SK-N-SH treated with all-trans-retinoic acid at 6 μM for 48 hours (cell line): Measurements from ENCODE around the gene WT1.
A peak's percentile ranks its signal among the peaks of the same experiment; 100 is the strongest.

Experiments
- ATAC-seq: fragments of 200-7000 bp; cut with Tn5 transposase; 3 replicates; pipeline ENCODE4 v1.9.1; 2020; ENCODE audit warnings: mild to moderate bottlenecking, moderate library complexity
- ARNTL ChIP-seq: fragments of 450-650 bp; formaldehyde crosslinking; IDR thresholded peaks from 2 replicates; pipeline ENCODE4 v1.5.0; 2020; ENCODE audit warnings: low read depth, mild to moderate bottlenecking, moderate library complexity, borderline replicate concordance
- BACH2 ChIP-seq: fragments of 250-450 bp; sonication (Bioruptor Pico); IDR thresholded peaks from 2 replicates; pipeline ENCODE4 v1.9.0; 2021; ENCODE audit warnings: mild to moderate bottlenecking, borderline replicate concordance
- CSDC2 ChIP-seq: fragments of 250-450 bp; sonication (Bioruptor Pico); IDR thresholded peaks from 2 replicates; pipeline ENCODE4 v1.5.0; 2020; ENCODE audit warnings: mild to moderate bottlenecking, moderate library complexity
- ESRRG ChIP-seq: fragments of 250-450 bp; sonication (Bioruptor Pico); IDR thresholded peaks from 2 replicates; pipeline ENCODE4 v1.6.1; 2021; ENCODE audit warnings: mild to moderate bottlenecking
- GLIS3 ChIP-seq: fragments of 250-450 bp; sonication (Bioruptor Pico); IDR thresholded peaks from 2 replicates; pipeline ENCODE4 v1.5.0; 2020; ENCODE audit warnings: mild to moderate bottlenecking, moderate library complexity
- ISL1 ChIP-seq: fragments of 250-450 bp; sonication (Bioruptor Pico); IDR thresholded peaks from 2 replicates; pipeline ENCODE4 v2.1.2; 2022; ENCODE audit warnings: mild to moderate bottlenecking, moderate library complexity
- OSR1 ChIP-seq: fragments of 250-450 bp; sonication (Bioruptor Pico); IDR thresholded peaks from 2 replicates; pipeline ENCODE4 v1.8.0; 2022; ENCODE audit warnings: moderate library complexity, mild to moderate bottlenecking, inconsistent platforms
- PPARA ChIP-seq: fragments of 250-450 bp; sonication (Bioruptor Pico); IDR thresholded peaks from 2 replicates; pipeline ENCODE4 v1.5.0; 2020; ENCODE audit warnings: mild to moderate bottlenecking, borderline replicate concordance
- RARB ChIP-seq: fragments of 250-450 bp; sonication (Bioruptor Pico); IDR thresholded peaks from 2 replicates; pipeline ENCODE4 v1.8.0; 2021; ENCODE audit warnings: mild to moderate bottlenecking, moderate library complexity
- SNAI2 ChIP-seq: fragments of 250-450 bp; sonication (Bioruptor Pico); IDR thresholded peaks from 2 replicates; pipeline ENCODE4 v1.5.0; 2020; ENCODE audit warnings: mild to moderate bottlenecking, moderate library complexity
- TOX ChIP-seq: fragments of 250-450 bp; sonication (Bioruptor Pico); IDR thresholded peaks from 2 replicates; pipeline ENCODE4 v1.8.0; 2021; ENCODE audit warnings: mild to moderate bottlenecking, moderate library complexity, borderline replicate concordance
- ZC3H10 ChIP-seq: fragments of 250-450 bp; sonication (Bioruptor Pico); IDR thresholded peaks from 2 replicates; pipeline ENCODE4 v1.5.1; 2021; ENCODE audit warnings: mild to moderate bottlenecking, moderate library complexity
- ZFP3 ChIP-seq: fragments of 250-450 bp; sonication (Bioruptor Pico); IDR thresholded peaks from 2 replicates; pipeline ENCODE4 v1.5.0; 2020; ENCODE audit warnings: mild to moderate bottlenecking, moderate library complexity
- ZFP30 ChIP-seq: fragments of 450-650 bp; formaldehyde crosslinking; IDR thresholded peaks from 2 replicates; pipeline ENCODE4 v1.5.0; 2022; ENCODE audit warnings: mild to moderate bottlenecking, moderate library complexity
- ZNF565 ChIP-seq: fragments of 450-650 bp; formaldehyde crosslinking; conservative IDR thresholded peaks from 2 replicates; pipeline ENCODE4 v1.5.0; 2020; ENCODE audit warnings: low read depth, mild to moderate bottlenecking, moderate library complexity
- ZNF70 ChIP-seq: fragments of 450-650 bp; formaldehyde crosslinking; IDR thresholded peaks from 2 replicates; pipeline ENCODE4 v1.5.0; 2020; ENCODE audit warnings: mild to moderate bottlenecking, moderate library complexity
- ZNF8 ChIP-seq: fragments of 450-650 bp; formaldehyde crosslinking; IDR thresholded peaks from 2 replicates; pipeline ENCODE4 v1.5.0; 2020; ENCODE audit warnings: mild to moderate bottlenecking, moderate library complexity
- TF ChIP-seq, protein P1 (sequence below): fragments of 250-450 bp; sonication (Bioruptor Pico); IDR thresholded peaks from 2 replicates; pipeline ENCODE4 v1.8.0; 2021; ENCODE audit warnings: low read depth, mild to moderate bottlenecking, moderate library complexity, borderline replicate concordance
- TF ChIP-seq, protein P2 (sequence below): fragments of 250-450 bp; sonication (Bioruptor Pico); IDR thresholded peaks from 2 replicates; pipeline ENCODE4 v1.5.1; 2021; ENCODE audit warnings: mild to moderate bottlenecking, moderate library complexity
- TF ChIP-seq, protein P3 (sequence below): fragments of 250-450 bp; sonication (Bioruptor Pico); IDR thresholded peaks from 2 replicates; pipeline ENCODE4 v1.5.1; 2020; ENCODE audit warnings: low read depth, mild to moderate bottlenecking, moderate library complexity
- TF ChIP-seq, protein P4 (sequence below): fragments of 250-450 bp; sonication (Bioruptor Pico); IDR thresholded peaks from 2 replicates; pipeline ENCODE4 v1.5.0; 2020; ENCODE audit warnings: mild to moderate bottlenecking, moderate library complexity
- TF ChIP-seq, protein P5 (sequence below): fragments of 250-450 bp; sonication (Bioruptor Pico); IDR thresholded peaks from 2 replicates; pipeline ENCODE4 v1.8.0; 2020; ENCODE audit warnings: mild to moderate bottlenecking, moderate library complexity, borderline replicate concordance

WT1 gene

DNA sequence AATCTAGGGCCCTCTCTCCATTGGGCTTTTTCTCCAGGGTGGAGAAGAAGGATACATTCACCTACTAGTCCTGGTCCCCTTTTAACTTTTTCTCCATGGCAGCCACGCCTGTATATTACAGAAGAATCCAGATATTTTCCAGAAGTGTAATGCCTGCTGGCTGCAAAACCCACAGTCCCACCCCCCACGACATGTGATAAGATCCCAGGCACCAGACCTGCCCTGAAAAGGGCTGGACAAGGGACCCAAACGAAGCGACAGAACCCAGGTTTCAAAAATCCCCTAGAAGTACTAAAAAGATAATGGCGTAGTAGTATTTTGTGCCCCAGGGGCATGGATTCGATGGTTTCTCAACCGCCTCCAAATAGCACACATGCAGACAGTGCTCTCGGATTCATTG is 2.8 kb downstream of the WT1 start:
- no peak for ATAC-seq
- no peak for TF ChIP-seq ARNTL (CRISPR knock-in tag)
- TF ChIP-seq GLIS3 (CRISPR knock-in tag): no peak
- TF ChIP-seq PPARA (CRISPR knock-in tag): no peak
- TF ChIP-seq ZFP30: no peak
- no peak for TF ChIP-seq CSDC2 (CRISPR knock-in tag)
- TF ChIP-seq ESRRG (CRISPR knock-in tag): no peak
- no peak for TF ChIP-seq ZNF70 (CRISPR knock-in tag)

DNA sequence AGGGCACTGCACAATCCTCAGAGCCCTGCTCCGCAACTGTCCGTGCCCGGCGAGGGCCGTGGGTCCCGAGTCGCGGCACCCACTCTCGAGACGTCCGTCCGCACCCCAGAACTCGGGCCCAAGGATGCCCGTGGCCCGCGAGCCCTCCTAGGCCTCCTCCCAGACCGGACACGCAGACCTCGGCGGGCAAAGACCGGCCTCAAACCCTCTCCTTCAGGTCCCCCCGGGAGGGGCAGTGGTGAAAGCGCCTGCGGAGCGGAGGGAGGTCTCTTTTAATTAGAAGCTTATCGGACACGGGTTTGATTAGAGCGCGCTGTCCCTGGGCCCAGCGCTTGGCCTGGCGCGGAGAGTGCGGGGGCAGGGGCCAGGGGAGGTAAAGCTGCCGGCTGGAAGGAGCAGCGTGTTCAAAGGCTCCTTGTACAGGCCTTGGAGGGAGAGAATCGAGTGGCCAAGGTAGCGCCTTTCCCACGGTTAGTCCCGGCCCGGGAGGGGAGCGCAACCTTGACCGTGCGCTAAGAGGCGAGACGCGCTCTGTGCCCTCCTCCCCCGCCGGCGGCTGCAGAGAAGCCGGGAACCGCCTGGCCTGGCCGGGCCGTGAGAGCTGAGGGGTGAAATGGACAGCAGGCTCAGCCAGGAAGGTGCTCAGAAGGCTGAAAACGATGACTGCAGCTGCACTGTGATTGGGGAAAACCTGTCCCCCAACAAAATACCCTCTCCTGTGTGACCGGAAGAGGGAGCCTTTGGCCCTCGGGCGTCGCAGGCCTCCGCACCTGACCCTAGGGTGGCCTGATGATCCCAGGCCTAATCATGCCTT is 4.6 kb downstream of the WT1 start:
- ATAC-seq: peak; percentile 16
- no peak for TF ChIP-seq ZFP30
- TF ChIP-seq ZNF70 (CRISPR knock-in tag): no peak
- no peak for TF ChIP-seq ZNF565 (CRISPR knock-in tag)
- TF ChIP-seq CSDC2 (CRISPR knock-in tag): no peak
- TF ChIP-seq, protein P1, sequence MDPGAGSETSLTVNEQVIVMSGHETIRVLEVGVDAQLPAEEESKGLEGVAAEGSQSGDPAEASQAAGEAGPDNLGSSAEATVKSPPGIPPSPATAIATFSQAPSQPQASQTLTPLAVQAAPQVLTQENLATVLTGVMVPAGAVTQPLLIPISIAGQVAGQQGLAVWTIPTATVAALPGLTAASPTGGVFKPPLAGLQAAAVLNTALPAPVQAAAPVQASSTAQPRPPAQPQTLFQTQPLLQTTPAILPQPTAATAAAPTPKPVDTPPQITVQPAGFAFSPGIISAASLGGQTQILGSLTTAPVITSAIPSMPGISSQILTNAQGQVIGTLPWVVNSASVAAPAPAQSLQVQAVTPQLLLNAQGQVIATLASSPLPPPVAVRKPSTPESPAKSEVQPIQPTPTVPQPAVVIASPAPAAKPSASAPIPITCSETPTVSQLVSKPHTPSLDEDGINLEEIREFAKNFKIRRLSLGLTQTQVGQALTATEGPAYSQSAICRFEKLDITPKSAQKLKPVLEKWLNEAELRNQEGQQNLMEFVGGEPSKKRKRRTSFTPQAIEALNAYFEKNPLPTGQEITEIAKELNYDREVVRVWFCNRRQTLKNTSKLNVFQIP (CRISPR knock-in tag): no peak
- TF ChIP-seq GLIS3 (CRISPR knock-in tag): no peak
- TF ChIP-seq ARNTL (CRISPR knock-in tag): no peak
- no peak for TF ChIP-seq RARB
- TF ChIP-seq TOX (CRISPR knock-in tag): no peak

DNA sequence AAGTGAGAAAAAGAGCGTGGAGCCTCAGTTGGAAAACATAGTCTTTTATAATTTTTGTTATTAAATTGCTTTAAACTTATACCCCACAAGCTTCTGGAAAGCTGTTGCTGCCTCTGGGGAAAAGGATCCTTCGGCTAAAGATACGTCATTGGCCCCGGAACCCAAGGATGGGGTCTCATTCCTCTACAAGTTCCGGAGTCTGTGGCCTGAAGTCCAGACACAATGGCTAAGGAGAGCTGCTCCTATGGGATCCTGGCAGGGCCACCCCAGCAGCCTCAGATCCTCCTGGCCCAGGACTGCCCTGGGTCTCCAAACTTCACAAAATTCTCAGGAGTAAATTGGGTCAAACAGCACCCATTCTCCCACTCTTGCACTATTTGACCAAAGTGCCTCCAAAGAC is 5.9 kb downstream of the WT1 start:
- TF ChIP-seq ISL1 (CRISPR knock-in tag) (no peak), ZFP3 (CRISPR knock-in tag) (no peak), BACH2 (CRISPR knock-in tag) (no peak), OSR1 (CRISPR knock-in tag) (no peak)
- TF ChIP-seq, protein P2, sequence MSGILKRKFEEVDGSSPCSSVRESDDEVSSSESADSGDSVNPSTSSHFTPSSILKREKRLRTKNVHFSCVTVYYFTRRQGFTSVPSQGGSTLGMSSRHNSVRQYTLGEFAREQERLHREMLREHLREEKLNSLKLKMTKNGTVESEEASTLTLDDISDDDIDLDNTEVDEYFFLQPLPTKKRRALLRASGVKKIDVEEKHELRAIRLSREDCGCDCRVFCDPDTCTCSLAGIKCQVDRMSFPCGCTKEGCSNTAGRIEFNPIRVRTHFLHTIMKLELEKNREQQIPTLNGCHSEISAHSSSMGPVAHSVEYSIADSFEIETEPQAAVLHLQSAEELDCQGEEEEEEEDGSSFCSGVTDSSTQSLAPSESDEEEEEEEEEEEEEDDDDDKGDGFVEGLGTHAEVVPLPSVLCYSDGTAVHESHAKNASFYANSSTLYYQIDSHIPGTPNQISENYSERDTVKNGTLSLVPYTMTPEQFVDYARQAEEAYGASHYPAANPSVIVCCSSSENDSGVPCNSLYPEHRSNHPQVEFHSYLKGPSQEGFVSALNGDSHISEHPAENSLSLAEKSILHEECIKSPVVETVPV (CRISPR knock-in tag): no peak
- TF ChIP-seq, protein P3, sequence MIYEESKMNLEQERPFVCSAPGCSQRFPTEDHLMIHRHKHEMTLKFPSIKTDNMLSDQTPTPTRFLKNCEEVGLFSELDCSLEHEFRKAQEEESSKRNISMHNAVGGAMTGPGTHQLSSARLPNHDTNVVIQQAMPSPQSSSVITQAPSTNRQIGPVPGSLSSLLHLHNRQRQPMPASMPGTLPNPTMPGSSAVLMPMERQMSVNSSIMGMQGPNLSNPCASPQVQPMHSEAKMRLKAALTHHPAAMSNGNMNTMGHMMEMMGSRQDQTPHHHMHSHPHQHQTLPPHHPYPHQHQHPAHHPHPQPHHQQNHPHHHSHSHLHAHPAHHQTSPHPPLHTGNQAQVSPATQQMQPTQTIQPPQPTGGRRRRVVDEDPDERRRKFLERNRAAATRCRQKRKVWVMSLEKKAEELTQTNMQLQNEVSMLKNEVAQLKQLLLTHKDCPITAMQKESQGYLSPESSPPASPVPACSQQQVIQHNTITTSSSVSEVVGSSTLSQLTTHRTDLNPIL (CRISPR knock-in tag): no peak
- no peak for ATAC-seq

DNA sequence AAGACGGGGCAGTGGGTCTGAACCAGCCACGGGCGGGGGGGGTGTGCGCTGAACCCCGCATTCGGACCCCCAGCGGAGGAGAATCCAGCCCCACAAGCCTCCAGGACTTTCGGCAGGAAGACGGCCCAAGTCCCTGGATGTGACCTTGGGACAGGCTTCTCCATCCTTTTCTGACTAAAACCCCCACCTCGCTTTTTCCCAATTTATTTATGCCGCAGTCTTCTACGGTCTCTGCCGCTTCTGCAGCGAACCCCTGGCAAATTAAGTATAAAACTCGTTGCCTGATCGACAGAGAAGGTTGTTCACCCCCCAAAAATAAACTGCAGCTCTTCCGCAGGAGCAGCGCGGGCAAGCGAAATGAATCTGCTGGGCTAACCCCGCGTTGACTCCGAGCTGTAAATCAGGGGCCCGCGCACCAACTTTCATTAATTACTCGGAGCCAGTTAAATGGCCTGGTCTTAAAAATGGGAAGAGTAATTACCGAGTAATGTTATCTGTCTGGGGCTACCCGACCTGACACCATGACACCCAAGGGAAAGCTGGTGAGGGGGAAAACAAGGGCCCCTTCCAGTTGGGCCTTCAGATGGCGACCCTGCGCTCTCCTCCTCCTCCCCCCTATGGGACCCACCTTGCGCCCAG is 6.6 kb downstream of the WT1 start:
- no peak for ATAC-seq
- TF ChIP-seq CSDC2 (CRISPR knock-in tag) (no peak), ZNF70 (CRISPR knock-in tag) (no peak), SNAI2 (no peak), OSR1 (CRISPR knock-in tag) (no peak), ZFP3 (CRISPR knock-in tag) (no peak), BACH2 (CRISPR knock-in tag) (no peak), ZC3H10 (CRISPR knock-in tag) (no peak), ESRRG (CRISPR knock-in tag) (no peak), ISL1 (CRISPR knock-in tag) (no peak), ZNF8 (CRISPR knock-in tag) (no peak), ZNF565 (CRISPR knock-in tag) (no peak), RARB (no peak), TOX (CRISPR knock-in tag) (no peak)
- TF ChIP-seq, protein P2 (CRISPR knock-in tag): no peak
- TF ChIP-seq, protein P4, sequence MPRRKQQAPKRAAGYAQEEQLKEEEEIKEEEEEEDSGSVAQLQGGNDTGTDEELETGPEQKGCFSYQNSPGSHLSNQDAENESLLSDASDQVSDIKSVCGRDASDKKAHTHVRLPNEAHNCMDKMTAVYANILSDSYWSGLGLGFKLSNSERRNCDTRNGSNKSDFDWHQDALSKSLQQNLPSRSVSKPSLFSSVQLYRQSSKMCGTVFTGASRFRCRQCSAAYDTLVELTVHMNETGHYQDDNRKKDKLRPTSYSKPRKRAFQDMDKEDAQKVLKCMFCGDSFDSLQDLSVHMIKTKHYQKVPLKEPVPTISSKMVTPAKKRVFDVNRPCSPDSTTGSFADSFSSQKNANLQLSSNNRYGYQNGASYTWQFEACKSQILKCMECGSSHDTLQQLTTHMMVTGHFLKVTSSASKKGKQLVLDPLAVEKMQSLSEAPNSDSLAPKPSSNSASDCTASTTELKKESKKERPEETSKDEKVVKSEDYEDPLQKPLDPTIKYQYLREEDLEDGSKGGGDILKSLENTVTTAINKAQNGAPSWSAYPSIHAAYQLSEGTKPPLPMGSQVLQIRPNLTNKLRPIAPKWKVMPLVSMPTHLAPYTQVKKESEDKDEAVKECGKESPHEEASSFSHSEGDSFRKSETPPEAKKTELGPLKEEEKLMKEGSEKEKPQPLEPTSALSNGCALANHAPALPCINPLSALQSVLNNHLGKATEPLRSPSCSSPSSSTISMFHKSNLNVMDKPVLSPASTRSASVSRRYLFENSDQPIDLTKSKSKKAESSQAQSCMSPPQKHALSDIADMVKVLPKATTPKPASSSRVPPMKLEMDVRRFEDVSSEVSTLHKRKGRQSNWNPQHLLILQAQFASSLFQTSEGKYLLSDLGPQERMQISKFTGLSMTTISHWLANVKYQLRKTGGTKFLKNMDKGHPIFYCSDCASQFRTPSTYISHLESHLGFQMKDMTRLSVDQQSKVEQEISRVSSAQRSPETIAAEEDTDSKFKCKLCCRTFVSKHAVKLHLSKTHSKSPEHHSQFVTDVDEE (CRISPR knock-in tag): no peak
- TF ChIP-seq, protein P5, sequence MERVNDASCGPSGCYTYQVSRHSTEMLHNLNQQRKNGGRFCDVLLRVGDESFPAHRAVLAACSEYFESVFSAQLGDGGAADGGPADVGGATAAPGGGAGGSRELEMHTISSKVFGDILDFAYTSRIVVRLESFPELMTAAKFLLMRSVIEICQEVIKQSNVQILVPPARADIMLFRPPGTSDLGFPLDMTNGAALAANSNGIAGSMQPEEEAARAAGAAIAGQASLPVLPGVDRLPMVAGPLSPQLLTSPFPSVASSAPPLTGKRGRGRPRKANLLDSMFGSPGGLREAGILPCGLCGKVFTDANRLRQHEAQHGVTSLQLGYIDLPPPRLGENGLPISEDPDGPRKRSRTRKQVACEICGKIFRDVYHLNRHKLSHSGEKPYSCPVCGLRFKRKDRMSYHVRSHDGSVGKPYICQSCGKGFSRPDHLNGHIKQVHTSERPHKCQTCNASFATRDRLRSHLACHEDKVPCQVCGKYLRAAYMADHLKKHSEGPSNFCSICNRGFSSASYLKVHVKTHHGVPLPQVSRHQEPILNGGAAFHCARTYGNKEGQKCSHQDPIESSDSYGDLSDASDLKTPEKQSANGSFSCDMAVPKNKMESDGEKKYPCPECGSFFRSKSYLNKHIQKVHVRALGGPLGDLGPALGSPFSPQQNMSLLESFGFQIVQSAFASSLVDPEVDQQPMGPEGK (CRISPR knock-in tag): no peak
